Suprapubic skin (tissue), 4 donors: Measurements from ENCODE around the gene NECAB3. TPM values are rescaled to one million over a fixed set of nuclear protein-coding genes. Genes with fewer than 3 reads are reported as not detected.
A peak's percentile ranks its signal among the peaks of the same experiment; 100 is the strongest.
"Not testable (repeated sequence)": the region's sequence is repeated elsewhere in the genome, so short reads cannot be mapped to it uniquely, and the experiment has no call there.

Source experiments
- DNase-seq, 2 donors: peaks; one replicate each; pipeline ENCODE4 v3.0.0-alpha.2; 2019; ENCODE audit warnings: low spot score in 2 of 2
- H3K27ac ChIP-seq: fragments of 200-600 bp; sonication (generic); one replicate; pipeline ENCODE4 v1.5.1; 2019
- H3K27me3 ChIP-seq: fragments of 200-600 bp; sonication (generic); one replicate; pipeline ENCODE4 v1.5.1; 2019
- H3K36me3 ChIP-seq: fragments of 200-600 bp; sonication (generic); one replicate; pipeline ENCODE4 v1.5.1; 2019
- H3K4me1 ChIP-seq: fragments of 200-600 bp; sonication (generic); one replicate; pipeline ENCODE4 v1.5.1; 2019
- H3K4me3 ChIP-seq: fragments of 200-600 bp; sonication (generic); one replicate; pipeline ENCODE4 v1.5.1; 2019; ENCODE audit warnings: mild to moderate bottlenecking
- H3K9me3 ChIP-seq: fragments of 200-600 bp; sonication (generic); one replicate; pipeline ENCODE4 v1.5.1; 2019
- EP300 ChIP-seq: sonication (generic); formaldehyde crosslinking; IDR thresholded peaks from one replicate; pipeline ENCODE4 v1.6.1; 2017; ENCODE audit warnings: antibody characterized with exemption
- POLR2A ChIP-seq, 2 donors: fragments of 450-650 bp; IDR thresholded peaks; one replicate each; pipeline ENCODE4 v1.6.1; 2017; ENCODE audit warnings: antibody characterized with exemption in 2 of 2, mild to moderate bottlenecking in 2 of 2, moderate library complexity in 2 of 2
- POLR2AphosphoS5 ChIP-seq, 3 donors: sonication (generic); formaldehyde crosslinking; IDR thresholded peaks; one replicate each; pipeline ENCODE4 v1.6.1; 2017; ENCODE audit warnings: antibody characterized with exemption in 3 of 3
- WGBS: methylation state at CpG from one replicate; pipeline ENCODE4 v1.1.5; 2018; 5-methylcytosine and 5-hydroxymethylcytosine counted together
- total RNA-seq, 4 donors: library from RNA; depleted of rRNA; stranded (reverse); fragments of >200 nt; gene quantifications; one replicate each; pipeline ENCODE4 v1.1.0, GENCODE V29; 2016
- TF ChIP-seq, protein P1 (sequence below), 2 donors: fragments of 200-600 bp in 1 of 2; fragments of 450-650 bp in 1 of 2; sonication (generic) in 1 of 2; IDR thresholded peaks; one replicate each; pipeline ENCODE4 v1.5.1; 2016 to 2019; ENCODE audit warnings: antibody characterized with exemption in 2 of 2, mild to moderate bottlenecking in 1 of 2, moderate library complexity in 1 of 2

The NECAB3 gene
- total RNA-seq, 4 donors from 2014 or later: 19.9 to 37.5 (median 22.1) TPM

DNA sequence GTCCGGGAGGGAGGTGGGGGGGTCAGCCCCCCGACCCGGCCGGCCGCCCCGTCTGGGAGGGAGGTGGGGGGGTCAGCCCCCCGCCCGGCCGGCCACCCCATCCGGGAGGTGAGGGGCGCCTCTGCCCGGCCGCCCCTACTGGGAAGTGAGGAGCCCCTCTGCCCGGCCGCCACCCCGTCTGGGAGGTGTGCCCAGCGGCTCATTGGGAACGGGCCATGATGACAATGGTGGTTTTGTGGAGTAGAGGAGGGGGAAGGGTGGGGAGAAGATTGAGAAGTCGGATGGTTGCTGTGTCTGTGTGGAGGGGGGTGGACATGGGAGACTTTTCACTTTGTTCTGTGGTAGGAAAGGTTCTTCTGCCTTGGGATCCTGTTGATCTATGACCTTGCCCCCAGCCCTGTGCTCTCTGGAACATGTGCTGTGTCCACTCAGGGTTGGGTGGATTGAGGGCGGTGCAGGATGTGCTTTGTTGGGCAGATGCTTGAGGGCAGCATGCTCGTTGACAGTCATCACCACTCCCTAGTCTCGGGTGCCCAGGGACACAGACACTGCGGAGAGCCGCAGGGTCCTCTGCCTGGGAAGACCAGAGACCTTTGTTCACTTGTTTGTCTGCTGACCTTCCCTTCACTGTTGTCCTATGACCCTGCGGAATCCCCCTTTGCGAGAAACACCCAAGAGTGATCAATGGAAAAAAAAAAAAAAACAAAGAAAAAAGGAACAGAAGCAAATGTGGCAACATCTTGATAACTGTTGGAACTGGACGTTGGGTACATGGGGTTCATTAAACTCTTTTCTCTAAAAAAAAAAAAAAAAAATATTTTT is 27.6 kb upstream of the NECAB3 start:
- 75% methylated on average over 17 of the region's 27 CpGs for WGBS
- H3K36me3 ChIP-seq: peaks cover 12% of the 10 kb centered on the region
- no peak for DNase-seq

DNA sequence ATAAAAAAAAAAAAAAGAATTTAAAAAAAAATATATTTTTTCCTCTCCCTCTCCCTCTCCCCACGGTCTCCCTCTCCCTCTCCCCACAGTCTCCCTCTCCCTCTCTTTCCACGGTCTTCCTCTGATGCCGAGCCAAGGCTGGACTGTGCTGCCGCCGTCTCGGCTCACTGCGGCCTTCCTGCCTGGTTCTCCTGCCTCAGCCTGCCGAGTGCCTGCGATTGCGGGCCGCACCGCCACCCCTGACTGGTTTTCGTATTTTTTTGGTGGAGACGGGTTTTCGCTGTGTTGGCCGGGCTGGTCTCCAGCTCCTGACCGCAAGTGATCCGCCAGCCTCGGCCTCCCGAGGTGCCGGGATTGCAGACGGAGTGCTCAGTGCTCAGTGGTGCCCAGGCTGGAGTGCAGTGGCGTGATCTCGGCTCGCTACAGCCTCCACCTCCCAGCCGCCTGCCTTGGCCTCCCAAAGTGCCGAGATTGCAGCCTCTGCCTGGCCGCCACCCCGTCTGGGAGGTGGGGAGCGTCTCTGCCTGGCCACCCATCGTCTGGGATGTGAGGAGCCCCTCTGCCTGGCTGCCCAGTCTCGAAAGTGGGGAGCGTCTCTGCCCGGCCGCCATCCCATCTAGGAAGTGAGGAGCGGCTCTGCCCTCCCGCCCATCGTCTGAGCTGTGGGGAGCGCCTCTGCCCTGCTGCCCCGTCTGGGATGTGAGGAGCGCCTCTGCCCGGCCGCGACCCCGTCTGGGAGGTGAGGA is 26.6 kb upstream of the NECAB3 start:
- 92% methylated on average over 15 of the region's 45 CpGs for WGBS

More for the DNA sequence above, 27.6 kb upstream of the NECAB3 start:
- Histone ChIP-seq H3K4me3 (no peak overlapping the region), H3K27ac (no peak overlapping the region), H3K27me3 (no peaks in the 10 kb centered on the region), H3K9me3 (no peaks in the 10 kb centered on the region), H3K4me1 (peaks cover 6% of the 10 kb centered on the region)
- no peak for TF ChIP-seq POLR2A (IDR thresholded peaks at IDR 0.05)
- TF ChIP-seq POLR2AphosphoS5 (IDR thresholded peaks at IDR 0.05): no peak
- no peak for TF ChIP-seq EP300
- TF ChIP-seq, protein P1, sequence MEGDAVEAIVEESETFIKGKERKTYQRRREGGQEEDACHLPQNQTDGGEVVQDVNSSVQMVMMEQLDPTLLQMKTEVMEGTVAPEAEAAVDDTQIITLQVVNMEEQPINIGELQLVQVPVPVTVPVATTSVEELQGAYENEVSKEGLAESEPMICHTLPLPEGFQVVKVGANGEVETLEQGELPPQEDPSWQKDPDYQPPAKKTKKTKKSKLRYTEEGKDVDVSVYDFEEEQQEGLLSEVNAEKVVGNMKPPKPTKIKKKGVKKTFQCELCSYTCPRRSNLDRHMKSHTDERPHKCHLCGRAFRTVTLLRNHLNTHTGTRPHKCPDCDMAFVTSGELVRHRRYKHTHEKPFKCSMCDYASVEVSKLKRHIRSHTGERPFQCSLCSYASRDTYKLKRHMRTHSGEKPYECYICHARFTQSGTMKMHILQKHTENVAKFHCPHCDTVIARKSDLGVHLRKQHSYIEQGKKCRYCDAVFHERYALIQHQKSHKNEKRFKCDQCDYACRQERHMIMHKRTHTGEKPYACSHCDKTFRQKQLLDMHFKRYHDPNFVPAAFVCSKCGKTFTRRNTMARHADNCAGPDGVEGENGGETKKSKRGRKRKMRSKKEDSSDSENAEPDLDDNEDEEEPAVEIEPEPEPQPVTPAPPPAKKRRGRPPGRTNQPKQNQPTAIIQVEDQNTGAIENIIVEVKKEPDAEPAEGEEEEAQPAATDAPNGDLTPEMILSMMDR (IDR thresholded peaks at IDR 0.05): no peak

GRCh38 chr20:33698966-33699365 is 24.7 kb upstream of the NECAB3 start:
- not testable (repeated sequence) for H3K4me3 ChIP-seq, DNase-seq, H3K9me3 ChIP-seq, H3K27me3 ChIP-seq, H3K36me3 ChIP-seq, H3K27ac ChIP-seq
- peaks cover 25% of the 10 kb centered on the region for H3K4me1 ChIP-seq
- no CpG with 5 or more reads among the region's 27 CpGs for WGBS

More for the DNA sequence above, 26.6 kb upstream of the NECAB3 start:
- DNase-seq, H3K9me3 ChIP-seq, H3K27me3 ChIP-seq, H3K36me3 ChIP-seq, H3K27ac ChIP-seq, H3K4me3 ChIP-seq: not testable (repeated sequence)
- peaks cover 16% of the 10 kb centered on the region for H3K4me1 ChIP-seq

- Histone ChIP-seq H3K4me1 (peaks cover 30% of the 10 kb centered on the region), H3K9me3 (no peaks in the 10 kb centered on the region), H3K27ac (peak overlapping the region; percentile 18), H3K4me3 (no peak overlapping the region), H3K27me3 (no peaks in the 10 kb centered on the region), H3K36me3 (no peaks in the 10 kb centered on the region)
- WGBS: 45% methylated on average over 8 of the region's 8 CpGs
- peak in 1 of 2 donors; percentile 79 for DNase-seq
- TF ChIP-seq EP300 (no peak), POLR2AphosphoS5 (IDR thresholded peaks at IDR 0.05) (no peak), POLR2A (IDR thresholded peaks at IDR 0.05) (no peak)
- TF ChIP-seq, protein P1 (IDR thresholded peaks at IDR 0.05): no peak
These were observed 22.9 kb upstream of the NECAB3 start for GRCh38 chr20:33697129-33697528.

- no peak for DNase-seq
- Histone ChIP-seq H3K4me3 (no peak overlapping the region), H3K27ac (peak overlapping the region; percentile 18), H3K36me3 (no peaks in the 10 kb centered on the region), H3K4me1 (peaks cover 30% of the 10 kb centered on the region), H3K9me3 (no peaks in the 10 kb centered on the region), H3K27me3 (no peaks in the 10 kb centered on the region)
- 61% methylated on average over 4 of the region's 4 CpGs for WGBS
- no peak for TF ChIP-seq POLR2A (IDR thresholded peaks at IDR 0.05)
- TF ChIP-seq EP300: no peak
- no peak for TF ChIP-seq POLR2AphosphoS5 (IDR thresholded peaks at IDR 0.05)
- TF ChIP-seq, protein P1 (IDR thresholded peaks at IDR 0.05): no peak
These were observed 22.2 kb upstream of the NECAB3 start for GRCh38 chr20:33696448-33696847.

DNA sequence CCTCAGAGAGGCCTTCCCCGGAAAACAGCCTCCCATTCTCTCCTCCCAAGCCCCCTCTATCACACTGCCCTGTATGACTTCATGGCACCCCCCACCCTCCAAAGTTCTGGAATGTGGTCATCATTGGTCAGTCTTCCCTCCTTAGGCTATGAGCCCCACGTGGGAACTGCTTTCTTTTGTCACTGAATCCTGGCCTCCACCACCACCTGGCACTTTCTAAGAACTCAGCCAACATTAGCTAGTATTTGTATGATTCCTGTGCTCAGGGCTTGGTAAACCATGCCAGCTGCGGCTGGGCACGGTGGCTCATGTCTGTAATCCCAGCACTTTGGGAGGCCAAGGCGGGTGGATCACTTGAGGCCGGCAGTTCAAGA is 20.4 kb upstream of the NECAB3 start:
- H3K36me3 ChIP-seq: no peaks in the 10 kb centered on the region
- H3K4me1 ChIP-seq: peaks cover 30% of the 10 kb centered on the region
- no peaks in the 10 kb centered on the region for H3K9me3 ChIP-seq
- no peak for DNase-seq
- TF ChIP-seq, protein P1 (IDR thresholded peaks at IDR 0.05): no peak
- no peak for TF ChIP-seq POLR2A (IDR thresholded peaks at IDR 0.05)
- no peak for TF ChIP-seq EP300
- TF ChIP-seq POLR2AphosphoS5 (IDR thresholded peaks at IDR 0.05): no peak
- no peak overlapping the region for H3K4me3 ChIP-seq
- WGBS: 42% methylated on average over 6 of the region's 6 CpGs
- no peak overlapping the region for H3K27ac ChIP-seq
- H3K27me3 ChIP-seq: no peaks in the 10 kb centered on the region
